ENCODE measurements around the gene TTYH3. TPM values are rescaled to one million over a fixed set of nuclear protein-coding genes. Genes with fewer than 3 reads are reported as not detected.
A peak's percentile ranks its signal among the peaks of the same experiment; 100 is the strongest.

Gene TTYH3
- total and polyA plus RNA-seq, 8 donors = 82.9 to 153 (median 111) TPM

GRCh38 chr7:2698581-2699288, 66.9 kb downstream of the TTYH3 start:
- H3K36me3 ChIP-seq = no peaks in the 10 kb centered on the region
- no peak for ATAC-seq

GRCh38 chr7:2699289-2699620, 67.5 kb downstream of the TTYH3 start:
- H3K27me3 ChIP-seq = peaks cover 0 to 26% of the 10 kb centered on the region in 2 donors
- intact Hi-C loops (cut with DNase I) = no loop called here
- TF ChIP-seq CTCF (IDR thresholded peaks at IDR 0.05) = no peak
- H3K27ac ChIP-seq = no peak overlapping the region
- no peaks in the 10 kb centered on the region for H3K4me1 ChIP-seq
- DNase-seq = peak in 1 of 4 donors; percentile 49
- no peaks in the 10 kb centered on the region for H3K9me3 ChIP-seq
- ATAC-seq = no peak
- no peaks in the 10 kb centered on the region for H3K36me3 ChIP-seq
- no peak overlapping the region for H3K4me3 ChIP-seq

More at GRCh38 chr7:2698581-2699288, 66.9 kb downstream of the TTYH3 start:
- Histone ChIP-seq H3K4me3 (no peak overlapping the region), H3K27ac (no peak overlapping the region), H3K27me3 (peaks cover 0 to 26% of the 10 kb centered on the region in 2 donors), H3K4me1 (no peaks in the 10 kb centered on the region), H3K9me3 (no peaks in the 10 kb centered on the region)
- no peak for TF ChIP-seq CTCF (IDR thresholded peaks at IDR 0.05)
- no peak for DNase-seq
- intact Hi-C loops (cut with DNase I) = no loop called here

- peaks cover 0 to 26% of the 10 kb centered on the region in 2 donors for H3K27me3 ChIP-seq
- no peaks in the 10 kb centered on the region for H3K36me3 ChIP-seq
- H3K4me3 ChIP-seq = no peak overlapping the region
- H3K4me1 ChIP-seq = no peaks in the 10 kb centered on the region
- H3K9me3 ChIP-seq = no peaks in the 10 kb centered on the region
- ATAC-seq (no peak), DNase-seq (peak in 1 of 4 donors; percentile 64)
- H3K27ac ChIP-seq = no peak overlapping the region
- TF ChIP-seq CTCF (IDR thresholded peaks at IDR 0.05) = no peak
- intact Hi-C loops (cut with DNase I) = no loop called here
These were observed 68.5 kb downstream of the TTYH3 start for GRCh38 chr7:2700141-2700850.

- Histone ChIP-seq H3K36me3 (no peaks in the 10 kb centered on the region), H3K4me1 (no peaks in the 10 kb centered on the region), H3K27ac (no peak overlapping the region), H3K27me3 (peaks cover 0 to 26% of the 10 kb centered on the region in 2 donors), H3K9me3 (no peaks in the 10 kb centered on the region), H3K4me3 (no peak overlapping the region)
- no peak for TF ChIP-seq CTCF (IDR thresholded peaks at IDR 0.05)
- DNase-seq (peak in 1 of 4 donors; percentile 76), ATAC-seq (no peak)
- intact Hi-C loops (cut with DNase I) = no loop called here
These were observed 69.6 kb downstream of the TTYH3 start for GRCh38 chr7:2701424-2701823.

- no peak overlapping the region for H3K27ac ChIP-seq
- no peak for TF ChIP-seq CTCF (IDR thresholded peaks at IDR 0.05)
- ATAC-seq (peak; percentile 32), DNase-seq (no peak)
- no peak overlapping the region for H3K4me3 ChIP-seq
- peaks cover 0 to 23% of the 10 kb centered on the region in 2 donors for H3K27me3 ChIP-seq
- H3K9me3 ChIP-seq = no peaks in the 10 kb centered on the region
- no peaks in the 10 kb centered on the region for H3K36me3 ChIP-seq
- H3K4me1 ChIP-seq = no peaks in the 10 kb centered on the region
- intact Hi-C loops (cut with DNase I) = no loop called here
These were observed 70.2 kb downstream of the TTYH3 start for GRCh38 chr7:2701832-2702593.

Data from left lung (tissue), 10 donors.